Measurements from ENCODE around the gene PIK3CG. TPM values are rescaled to one million over a fixed set of nuclear protein-coding genes. Genes with fewer than 3 reads are reported as not detected.
"Not testable (repeated sequence)": the region's sequence is repeated elsewhere in the genome, so short reads cannot be mapped to it uniquely, and the experiment has no call there.

The PIK3CG gene
- total RNA-seq, 1 donor from 2014 or later = 11.6 TPM

DNA sequence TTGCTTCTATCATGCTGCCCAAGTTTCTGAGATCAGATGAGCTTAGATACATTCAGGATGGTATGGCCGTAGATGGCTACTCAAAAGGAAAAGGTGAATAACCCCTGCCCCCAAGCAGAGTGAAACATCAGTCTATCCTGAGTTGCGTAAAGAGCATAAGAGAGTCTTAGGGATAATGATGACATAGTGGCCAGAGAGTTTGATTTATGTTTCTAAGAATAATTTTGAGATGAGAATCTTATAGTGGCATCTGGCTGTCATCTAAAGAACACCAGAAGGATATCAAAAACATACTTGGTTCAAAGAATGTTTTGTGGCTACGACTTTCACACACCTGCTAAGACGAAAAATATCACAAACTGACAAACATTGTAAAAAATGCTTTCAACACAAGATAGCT lies 20.6 kb downstream of the PIK3CG start:
- no peak for DNase-seq (ENCODE audit: low read depth, low spot score)

GRCh38 chr7:106887421-106887820 lies 22.3 kb downstream of the PIK3CG start:
- DNase-seq (ENCODE audit: low read depth, low spot score) = no peak

- no peak for DNase-seq (ENCODE audit: low read depth, low spot score)
Observed at GRCh38 chr7:106888204-106888603, 23.1 kb downstream of the PIK3CG start.

DNA sequence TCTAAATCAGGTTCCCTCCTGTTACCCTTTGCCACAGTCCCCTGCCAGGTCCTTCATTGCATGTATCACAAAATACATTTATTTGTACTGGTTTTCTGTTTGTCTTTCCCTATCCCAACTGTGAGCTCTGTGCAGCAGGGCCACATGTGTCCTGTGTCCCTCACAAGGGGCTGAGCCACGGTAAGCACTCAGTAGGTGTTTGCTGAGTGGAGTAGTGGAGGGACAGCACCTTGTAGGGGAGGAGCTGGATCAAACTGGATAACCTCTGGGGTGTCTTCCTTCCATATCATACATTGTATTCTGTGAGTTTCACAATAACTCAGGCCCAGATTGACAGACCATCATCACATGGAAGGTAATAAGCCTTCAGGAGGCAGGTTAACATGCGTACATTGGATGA lies 25.9 kb downstream of the PIK3CG start:
- DNase-seq (ENCODE audit: low read depth, low spot score) = no peak

GRCh38 chr7:106891548-106892410 lies 26.7 kb downstream of the PIK3CG start:
- no peak for DNase-seq (ENCODE audit: low read depth, low spot score)

- no peak for DNase-seq (ENCODE audit: low read depth, low spot score)
Observed at GRCh38 chr7:106893591-106893990, 28.5 kb downstream of the PIK3CG start.

- no peak for DNase-seq (ENCODE audit: low read depth, low spot score)
Observed at GRCh38 chr7:106895246-106895864, 30.3 kb downstream of the PIK3CG start.

DNA sequence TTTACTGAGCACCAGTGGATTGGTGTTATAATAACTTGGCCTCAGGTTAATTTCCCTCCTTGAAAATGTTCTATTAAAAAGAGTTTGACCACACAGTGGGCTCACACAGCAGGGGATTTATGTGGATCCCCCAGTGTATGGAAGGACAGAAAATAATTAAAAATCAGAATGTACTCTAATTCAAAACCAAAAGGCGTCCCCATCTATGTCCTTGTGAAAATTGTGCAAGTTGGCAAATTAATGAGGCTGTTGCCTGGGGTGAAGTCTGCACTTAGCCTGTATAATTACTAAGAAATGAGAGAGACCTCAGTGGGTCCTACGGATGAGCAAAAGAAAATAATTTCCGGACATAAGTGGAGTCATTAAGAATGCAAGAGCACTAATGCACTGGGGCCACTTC lies 31.1 kb downstream of the PIK3CG start:
- DNase-seq (ENCODE audit: low read depth, low spot score) = no peak

DNA sequence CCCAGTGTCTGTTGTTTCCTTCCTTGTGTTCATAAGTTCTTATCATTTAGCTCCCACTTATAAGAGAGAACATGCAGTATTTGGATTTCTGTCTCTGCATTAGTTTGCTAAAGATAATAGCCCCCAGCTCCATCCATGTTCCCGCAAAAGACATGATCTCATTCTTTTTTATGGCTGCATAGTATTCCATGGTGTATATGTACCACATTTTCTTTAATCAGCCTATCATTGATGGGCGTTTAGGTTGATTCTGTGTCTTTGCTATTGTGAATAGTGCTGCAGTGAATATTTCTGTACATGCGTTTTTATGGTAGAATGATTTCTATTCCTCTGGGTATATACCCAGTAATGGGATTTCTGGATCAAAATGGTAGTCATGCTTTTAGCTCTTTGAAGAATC lies 32.5 kb downstream of the PIK3CG start:
- not testable (repeated sequence) for DNase-seq (ENCODE audit: low read depth, low spot score)

DNA sequence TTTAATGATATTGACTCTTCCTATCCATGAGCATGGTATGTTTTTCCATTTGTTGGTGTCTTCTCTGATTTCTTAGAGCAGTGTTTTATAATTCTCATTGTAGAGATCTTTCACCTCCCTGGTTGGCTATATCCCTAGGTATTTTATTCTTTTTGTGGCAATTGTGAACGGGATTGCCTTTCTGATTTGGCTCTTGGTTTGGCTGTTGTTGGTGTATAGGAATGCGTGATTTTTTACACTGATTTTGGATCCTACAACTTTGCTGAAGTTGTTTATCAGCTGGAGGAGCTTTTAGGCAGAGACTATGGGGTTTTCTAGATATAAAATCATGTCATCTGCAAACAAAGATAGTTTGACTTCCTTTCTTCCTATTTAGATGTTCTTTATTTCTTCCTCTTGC lies 33.9 kb downstream of the PIK3CG start:
- not testable (repeated sequence) for DNase-seq (ENCODE audit: low read depth, low spot score)

GRCh38 chr7:106901828-106902441 lies 36.9 kb downstream of the PIK3CG start:
- no peak for DNase-seq (ENCODE audit: low read depth, low spot score)

- no peak for DNase-seq (ENCODE audit: low read depth, low spot score)
Observed at GRCh38 chr7:106905734-106906133, 40.7 kb downstream of the PIK3CG start.

DNA sequence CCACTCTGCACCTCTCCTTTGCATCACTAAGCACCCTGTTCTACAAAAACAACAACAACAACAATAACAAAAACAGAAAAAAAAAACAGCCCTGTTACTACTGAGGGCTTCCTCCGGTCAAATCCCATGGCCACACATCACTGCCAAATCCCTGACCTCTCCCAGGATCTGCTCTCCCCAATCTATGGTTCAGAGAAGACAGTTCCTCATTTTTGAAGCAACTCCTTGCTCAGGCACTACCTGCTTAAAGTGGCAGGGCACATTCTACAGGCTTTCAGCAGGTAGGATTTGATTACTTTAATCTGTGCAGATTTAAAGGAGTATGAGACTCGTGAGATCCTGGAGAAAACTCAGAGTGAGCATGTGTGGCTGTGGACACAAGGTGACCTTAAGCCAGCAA lies 46.9 kb downstream of the PIK3CG start:
- no peak for DNase-seq (ENCODE audit: low read depth, low spot score)

DNA sequence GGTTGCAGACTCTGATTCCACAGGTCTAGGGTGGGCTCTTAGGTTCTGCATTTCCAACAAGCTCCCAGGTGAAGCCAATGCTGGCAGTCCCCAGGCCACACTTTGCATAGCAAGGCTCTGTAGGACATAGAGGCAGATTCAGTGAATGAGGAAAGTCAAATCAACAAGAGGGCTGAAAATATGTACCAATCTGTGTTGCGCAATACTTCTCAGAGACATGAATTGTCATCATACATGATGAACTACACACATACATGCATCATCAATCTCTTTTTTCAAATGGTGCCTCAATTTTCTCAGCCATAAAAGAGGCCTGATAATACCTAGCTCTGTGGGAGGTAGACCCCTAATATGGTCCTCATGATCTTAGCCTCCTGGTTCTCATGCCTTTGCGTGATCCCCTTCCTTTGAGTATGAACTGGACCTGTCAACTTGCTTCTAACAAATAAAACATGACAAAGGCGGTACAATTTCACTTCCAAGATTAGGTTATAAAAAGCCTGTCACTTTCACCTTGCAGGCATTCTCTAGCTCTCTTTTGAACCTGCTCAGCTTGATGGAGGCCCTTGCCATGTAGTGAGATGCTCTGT lies 49.0 kb downstream of the PIK3CG start:
- DNase-seq (ENCODE audit: low read depth, low spot score) = no peak

GRCh38 chr7:106915407-106915806 lies 50.3 kb downstream of the PIK3CG start:
- DNase-seq (ENCODE audit: low read depth, low spot score) = no peak

DNA sequence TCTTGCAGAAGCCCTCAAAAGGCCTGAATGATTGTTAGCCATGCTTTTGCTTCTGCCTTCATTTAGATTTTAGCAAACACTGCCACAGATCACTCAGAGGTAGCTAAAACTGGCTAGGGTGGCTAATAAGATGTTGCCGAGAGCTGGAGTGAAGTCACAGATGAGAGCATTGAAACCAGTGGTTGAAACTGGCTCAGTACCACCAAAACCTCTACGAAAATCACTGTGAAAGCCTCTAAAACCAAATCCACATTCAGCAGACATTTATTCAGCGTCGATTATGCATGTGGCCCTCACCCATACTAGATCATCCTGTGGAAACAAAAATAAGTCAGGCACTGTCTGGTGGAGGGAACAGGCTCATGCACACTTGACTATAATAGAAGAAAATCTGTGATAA lies 50.8 kb downstream of the PIK3CG start:
- no peak for DNase-seq (ENCODE audit: low read depth, low spot score)

DNA sequence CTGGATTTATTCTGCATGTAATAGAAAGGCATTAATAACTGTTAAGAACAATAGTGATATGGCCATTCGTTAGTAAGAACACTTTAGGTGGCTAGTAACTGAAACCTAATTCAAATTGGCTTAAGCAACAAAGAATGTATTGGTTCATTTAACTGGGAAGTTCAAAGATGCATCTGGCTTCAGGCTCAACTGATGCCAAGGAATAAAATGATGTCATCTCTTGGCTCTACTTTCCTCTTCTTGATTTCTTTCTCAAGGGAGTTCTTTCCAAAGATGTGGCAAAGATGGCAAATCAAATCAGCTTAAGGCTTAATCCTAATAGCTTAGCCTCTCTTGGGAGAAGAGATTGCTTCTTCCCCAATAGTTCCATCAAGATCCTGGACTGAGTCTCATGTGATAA lies 51.6 kb downstream of the PIK3CG start:
- no peak for DNase-seq (ENCODE audit: low read depth, low spot score)

GRCh38 chr7:106918991-106919390 lies 53.9 kb downstream of the PIK3CG start:
- no peak for DNase-seq (ENCODE audit: low read depth, low spot score)

DNA sequence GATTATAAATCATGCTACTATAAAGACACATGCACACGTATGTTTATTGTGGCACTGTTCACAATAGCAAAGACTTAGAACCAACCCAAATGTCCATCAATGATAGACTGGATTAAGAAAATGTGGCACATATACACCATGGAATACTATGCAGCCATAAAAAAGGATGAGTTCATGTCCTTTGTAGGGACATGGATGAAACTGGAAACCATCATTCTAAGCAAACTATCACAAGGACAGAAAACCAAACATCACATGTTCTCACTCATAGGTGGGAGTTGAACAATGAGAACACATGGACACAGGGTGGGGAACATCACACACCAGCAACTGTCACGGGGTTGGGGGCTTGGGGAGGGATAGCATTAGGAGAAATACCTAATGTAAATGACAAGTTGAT lies 59.4 kb downstream of the PIK3CG start:
- not testable (repeated sequence) for DNase-seq (ENCODE audit: low read depth, low spot score)

DNA sequence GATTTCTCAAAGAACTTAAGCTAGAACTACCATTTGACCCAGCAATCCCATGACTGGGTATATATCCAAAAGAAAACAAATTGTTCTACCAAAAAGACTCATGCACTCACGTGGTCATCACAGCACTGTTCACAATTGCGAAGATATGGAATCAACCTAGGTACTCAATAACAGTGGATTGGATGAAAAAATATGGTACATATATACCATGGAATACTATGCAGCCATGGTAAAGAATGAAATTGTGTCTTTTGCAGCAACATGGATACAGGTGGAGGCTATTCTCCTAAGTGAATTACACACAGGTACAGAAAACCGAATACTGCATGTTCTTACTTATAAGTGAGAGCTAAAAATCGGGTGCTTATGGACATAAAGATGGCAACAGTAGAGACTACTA lies 61.8 kb downstream of the PIK3CG start:
- DNase-seq (ENCODE audit: low read depth, low spot score) = no peak

DNA sequence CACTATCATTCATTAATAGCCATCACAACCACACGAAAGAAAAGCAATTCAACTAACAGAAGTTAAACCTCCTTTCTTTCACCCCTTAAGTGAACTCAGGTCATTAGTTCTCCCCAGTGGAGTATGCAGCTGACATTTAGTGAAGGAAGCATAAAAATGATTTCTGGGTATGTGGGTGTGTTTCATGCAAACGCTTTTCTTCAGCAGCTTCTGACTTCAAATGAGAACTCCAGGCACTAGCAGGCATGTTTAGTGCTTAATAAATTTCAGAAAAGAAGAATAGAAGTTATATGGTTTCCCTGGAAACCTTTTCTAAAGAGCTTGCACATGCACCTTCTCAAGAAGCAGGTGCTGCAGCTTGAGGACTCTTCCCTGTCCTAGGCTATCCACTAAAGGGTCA lies 62.5 kb downstream of the PIK3CG start:
- no peak for DNase-seq (ENCODE audit: low read depth, low spot score)

DNA sequence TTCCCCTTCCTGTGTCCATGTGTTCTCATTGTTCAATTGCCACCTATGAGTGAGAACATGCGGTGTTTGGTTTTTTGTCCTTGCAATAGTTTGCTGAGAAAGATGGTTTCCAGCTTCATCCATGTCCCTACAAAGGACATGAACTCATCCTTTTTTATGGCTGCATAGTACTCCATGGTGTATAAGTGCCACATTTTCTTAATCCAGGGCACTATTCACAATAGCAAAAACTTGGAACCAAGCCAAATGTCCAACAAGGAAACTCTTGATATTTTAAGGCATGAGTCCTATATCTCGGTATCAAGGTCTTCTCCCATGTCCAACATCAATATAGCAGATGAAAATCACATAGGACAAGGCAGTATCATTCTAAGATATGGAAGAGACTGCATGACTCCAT lies 64.5 kb downstream of the PIK3CG start:
- DNase-seq (ENCODE audit: low read depth, low spot score) = not testable (repeated sequence)

All from pulmonary artery endothelial cell (primary cell).